B cell (primary cell): ENCODE measurements around the gene GUCD1.

Experiments
- CTCF ChIP-seq: fragments of 200-600 bp; IDR thresholded peaks from one replicate; pipeline ENCODE4 v1.8.0; 2022; ENCODE audit warnings: antibody characterized with exemption, mild to moderate bottlenecking
- EZH2 ChIP-seq: IDR thresholded peaks from 2 replicates; pipeline ENCODE4 v1.6.1; 2012; ENCODE audit warnings: borderline replicate concordance, low read depth, mild to moderate bottlenecking, moderate library complexity, low read length; ENCODE audit not compliant: insufficient read depth, poor library complexity, severe bottlenecking

DNA sequence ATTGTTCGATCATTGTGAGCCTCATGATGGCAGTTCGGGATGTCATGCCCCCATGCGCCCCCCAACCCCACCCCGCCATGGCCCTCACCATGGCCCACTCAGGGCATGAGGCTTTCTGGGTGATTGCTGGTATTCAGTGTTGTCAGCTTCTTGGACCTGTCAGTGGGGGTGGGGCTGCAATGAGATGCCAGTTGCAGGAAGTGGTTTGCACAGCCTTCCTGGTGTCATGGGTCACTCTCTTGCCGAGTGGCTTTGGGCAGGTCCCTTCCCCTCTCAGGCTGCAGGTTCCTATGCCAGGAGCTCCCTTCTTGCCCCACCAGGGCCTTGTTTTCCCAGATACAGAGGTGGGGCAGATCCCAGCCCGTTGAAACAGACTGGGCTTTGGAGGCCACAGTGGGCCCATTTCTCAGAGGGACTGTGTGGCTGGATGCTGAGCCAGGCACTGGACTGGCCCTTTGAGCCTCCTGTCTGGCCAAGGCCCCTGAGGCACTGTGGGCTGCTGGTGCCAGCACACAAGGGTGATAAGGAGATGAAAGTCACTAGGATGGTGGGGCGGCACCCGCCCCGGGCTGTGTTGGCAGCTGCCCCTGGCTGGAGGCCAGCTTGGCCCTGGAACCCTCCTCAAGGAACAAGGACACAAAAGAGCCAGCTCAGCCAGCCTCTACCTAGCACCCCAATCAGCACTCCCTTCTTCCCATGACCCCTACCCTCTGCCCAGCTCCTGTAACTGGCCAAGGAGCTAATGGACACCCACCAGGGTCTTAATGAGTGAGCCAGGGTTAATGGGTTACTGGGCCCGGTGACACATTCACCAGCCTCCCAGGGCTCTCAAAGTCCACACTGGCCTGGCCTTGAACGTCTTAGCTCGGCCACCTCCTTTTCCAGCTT, 46.5 kb upstream of the GUCD1 start:
- no peak for TF ChIP-seq CTCF
- TF ChIP-seq EZH2, result no peak
